Loucy (cell line): ENCODE measurements around the gene AP1M2.

Experiments
- H2AFZ ChIP-seq: fragments of 200-600 bp; sonication (generic); 2 replicates; pipeline ENCODE4 v1.6.0; 2016; ENCODE audit warnings: antibody characterized with exemption, mild to moderate bottlenecking, low read length, moderate library complexity
- H3F3A ChIP-seq: fragments of 200-600 bp; 2 replicates; pipeline ENCODE4 v1.6.0; 2016; ENCODE audit warnings: antibody characterized with exemption, low read depth, mild to moderate bottlenecking
- H3K27me3 ChIP-seq: fragments of 200-600 bp; sonication (generic); 2 replicates; pipeline ENCODE4 v1.6.1; 2014; ENCODE audit warnings: low read length, mild to moderate bottlenecking; ENCODE audit not compliant: insufficient read depth, poor library complexity, severe bottlenecking
- H3K36me3 ChIP-seq: fragments of 200-600 bp; sonication (generic); 2 replicates; pipeline ENCODE4 v1.6.1; 2016; ENCODE audit warnings: low read length; ENCODE audit not compliant: insufficient read depth
- H3K4me1 ChIP-seq: fragments of 200-600 bp; sonication (generic); 2 replicates; pipeline ENCODE4 v1.5.1; 2014; ENCODE audit warnings: low read length, mild to moderate bottlenecking; ENCODE audit not compliant: insufficient read depth, poor library complexity, severe bottlenecking
- H3K4me2 ChIP-seq: fragments of 200-600 bp; sonication (generic); 2 replicates; pipeline ENCODE4 v1.6.0; 2014; ENCODE audit warnings: antibody characterized with exemption, low read length, low read depth, mild to moderate bottlenecking; ENCODE audit not compliant: poor library complexity, severe bottlenecking
- H3K4me3 ChIP-seq: fragments of 200-600 bp; sonication (generic); 2 replicates; pipeline ENCODE4 v1.5.1; 2014; ENCODE audit warnings: low read length, mild to moderate bottlenecking, mixed read lengths; ENCODE audit not compliant: poor library complexity, severe bottlenecking
- H3K79me2 ChIP-seq: fragments of 200-600 bp; sonication (generic); 2 replicates; pipeline ENCODE4 v1.6.1; 2014; ENCODE audit warnings: low read length; ENCODE audit not compliant: insufficient read depth
- H3K9ac ChIP-seq: fragments of 200-600 bp; sonication (generic); 2 replicates; pipeline ENCODE4 v1.6.0; 2014; ENCODE audit warnings: mild to moderate bottlenecking, low read depth, low read length, moderate library complexity; ENCODE audit not compliant: poor library complexity, severe bottlenecking
- H3K9me2 ChIP-seq: fragments of 200-600 bp; sonication (generic); replicated peaks from 2 replicates; pipeline ENCODE4 v1.6.1; 2016; ENCODE audit warnings: low read depth, low read length, mixed read lengths
- H3K9me3 ChIP-seq: fragments of 200-600 bp; sonication (generic); 2 replicates; pipeline ENCODE4 v1.6.1; 2014; ENCODE audit warnings: mild to moderate bottlenecking, antibody characterized with exemption, low read length, low read depth; ENCODE audit not compliant: insufficient read depth
- H4K20me1 ChIP-seq: fragments of 200-600 bp; sonication (generic); 2 replicates; pipeline ENCODE4 v1.6.0; 2014; ENCODE audit warnings: antibody characterized with exemption, low read length, mild to moderate bottlenecking; ENCODE audit not compliant: insufficient read depth, poor library complexity, severe bottlenecking
- EZH2phosphoT487 ChIP-seq: fragments of 200-600 bp; IDR thresholded peaks from 2 replicates; pipeline ENCODE4 v1.6.1; 2018; ENCODE audit warnings: antibody characterized with exemption, mild to moderate bottlenecking, moderate library complexity, borderline replicate concordance
- TF ChIP-seq, protein P1 (sequence below): fragments of 200-600 bp; sonication (generic); conservative IDR thresholded peaks from 2 replicates; pipeline ENCODE4 v1.5.1; 2014; ENCODE audit warnings: mild to moderate bottlenecking, antibody characterized with exemption, low read length

AP1M2 gene

DNA sequence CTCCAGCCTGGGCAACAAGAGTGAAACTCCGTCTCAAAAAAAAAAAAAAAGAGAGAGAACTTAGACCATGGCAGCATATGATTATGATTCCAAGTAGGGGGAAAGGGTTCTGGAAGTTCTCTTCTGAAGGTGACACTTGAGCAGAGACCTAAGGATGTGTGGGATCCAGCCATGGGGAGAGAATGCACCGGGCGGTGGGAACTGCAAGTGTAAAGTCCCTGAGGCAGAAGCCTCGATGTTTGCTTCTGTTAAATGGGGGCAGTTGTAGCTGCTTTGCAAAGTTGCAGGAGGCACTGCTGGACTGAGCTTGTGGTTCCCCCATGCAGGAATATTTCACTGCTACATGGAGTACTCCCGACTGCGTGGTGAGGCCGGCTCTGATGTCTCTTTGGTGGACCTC lies 47.3 kb upstream of the AP1M2 start:
- TF ChIP-seq, protein P1, sequence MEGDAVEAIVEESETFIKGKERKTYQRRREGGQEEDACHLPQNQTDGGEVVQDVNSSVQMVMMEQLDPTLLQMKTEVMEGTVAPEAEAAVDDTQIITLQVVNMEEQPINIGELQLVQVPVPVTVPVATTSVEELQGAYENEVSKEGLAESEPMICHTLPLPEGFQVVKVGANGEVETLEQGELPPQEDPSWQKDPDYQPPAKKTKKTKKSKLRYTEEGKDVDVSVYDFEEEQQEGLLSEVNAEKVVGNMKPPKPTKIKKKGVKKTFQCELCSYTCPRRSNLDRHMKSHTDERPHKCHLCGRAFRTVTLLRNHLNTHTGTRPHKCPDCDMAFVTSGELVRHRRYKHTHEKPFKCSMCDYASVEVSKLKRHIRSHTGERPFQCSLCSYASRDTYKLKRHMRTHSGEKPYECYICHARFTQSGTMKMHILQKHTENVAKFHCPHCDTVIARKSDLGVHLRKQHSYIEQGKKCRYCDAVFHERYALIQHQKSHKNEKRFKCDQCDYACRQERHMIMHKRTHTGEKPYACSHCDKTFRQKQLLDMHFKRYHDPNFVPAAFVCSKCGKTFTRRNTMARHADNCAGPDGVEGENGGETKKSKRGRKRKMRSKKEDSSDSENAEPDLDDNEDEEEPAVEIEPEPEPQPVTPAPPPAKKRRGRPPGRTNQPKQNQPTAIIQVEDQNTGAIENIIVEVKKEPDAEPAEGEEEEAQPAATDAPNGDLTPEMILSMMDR = no peak
- TF ChIP-seq EZH2phosphoT487 = no peak
- no peak overlapping the region for H3K4me3 ChIP-seq
- H3K9me2 ChIP-seq = no peaks in the 10 kb centered on the region
- no peaks in the 10 kb centered on the region for H3K79me2 ChIP-seq
- no peaks in the 10 kb centered on the region for H4K20me1 ChIP-seq
- H3K9ac ChIP-seq = no peak overlapping the region
- H3K9me3 ChIP-seq = no peaks in the 10 kb centered on the region
- no peaks in the 10 kb centered on the region for H3K27me3 ChIP-seq
- H3F3A ChIP-seq = no peaks in the 10 kb centered on the region
- no peak overlapping the region for H3K4me2 ChIP-seq
- H2AFZ ChIP-seq = no peak overlapping the region
- no peaks in the 10 kb centered on the region for H3K4me1 ChIP-seq
- peaks cover 49% of the 10 kb centered on the region; the same call in 1 of the 2 replicates for H3K36me3 ChIP-seq

DNA sequence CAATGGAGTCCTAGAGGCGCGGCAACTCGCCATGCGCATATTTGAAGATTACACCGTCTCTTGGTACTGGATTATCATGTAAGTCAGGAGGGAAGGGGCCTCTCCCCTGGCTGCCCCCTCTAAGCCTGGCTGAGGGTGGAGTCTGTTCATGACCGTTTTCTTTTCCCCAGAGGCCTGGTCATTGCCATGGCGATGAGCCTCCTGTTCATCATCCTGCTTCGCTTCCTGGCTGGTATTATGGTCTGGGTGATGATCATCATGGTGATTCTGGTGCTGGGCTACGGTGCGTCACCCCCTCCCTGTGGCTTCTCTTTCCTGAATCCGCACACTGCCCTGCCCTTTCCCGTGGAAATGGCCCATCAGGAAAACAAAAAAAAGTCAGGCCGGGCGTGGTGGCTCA lies 44.8 kb upstream of the AP1M2 start:
- H3K79me2 ChIP-seq = no peaks in the 10 kb centered on the region
- H4K20me1 ChIP-seq = no peaks in the 10 kb centered on the region
- H3K9ac ChIP-seq = no peak overlapping the region
- no peaks in the 10 kb centered on the region for H3F3A ChIP-seq
- no peaks in the 10 kb centered on the region for H3K4me1 ChIP-seq
- no peaks in the 10 kb centered on the region for H3K9me3 ChIP-seq
- H3K4me3 ChIP-seq = no peak overlapping the region
- no peak overlapping the region for H3K4me2 ChIP-seq
- no peaks in the 10 kb centered on the region for H3K9me2 ChIP-seq
- peaks cover 49% of the 10 kb centered on the region; the same call in 1 of the 2 replicates for H3K36me3 ChIP-seq
- TF ChIP-seq EZH2phosphoT487 = no peak
- TF ChIP-seq, protein P1 = no peak
- no peak overlapping the region for H2AFZ ChIP-seq
- no peaks in the 10 kb centered on the region for H3K27me3 ChIP-seq

DNA sequence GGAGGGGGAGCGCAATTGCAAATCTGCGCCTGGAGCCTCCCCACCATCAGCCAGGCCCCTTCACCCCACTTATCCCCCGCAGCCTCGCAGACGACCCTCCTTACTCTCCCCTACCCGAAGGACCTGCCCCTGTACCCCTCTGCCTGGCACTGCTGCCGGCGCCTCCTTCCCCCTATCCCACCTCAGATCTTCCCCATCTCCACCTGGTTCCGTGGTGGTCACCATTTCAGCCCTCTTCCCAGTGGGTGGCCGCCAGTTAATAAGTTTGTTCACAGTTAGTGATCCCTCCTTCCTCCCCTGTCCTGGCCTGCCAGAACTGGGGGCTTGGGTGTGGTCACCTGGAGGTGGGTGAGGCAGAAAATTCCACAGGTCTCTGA lies 38.6 kb upstream of the AP1M2 start:
- Histone ChIP-seq H3K4me3 (no peak overlapping the region), H4K20me1 (no peaks in the 10 kb centered on the region), H3K27me3 (no peaks in the 10 kb centered on the region), H3K79me2 (no peaks in the 10 kb centered on the region), H3K9ac (no peak overlapping the region), H2AFZ (no peak overlapping the region), H3K36me3 (peaks cover 13% of the 10 kb centered on the region; the same call in 1 of the 2 replicates), H3F3A (no peaks in the 10 kb centered on the region), H3K4me1 (no peaks in the 10 kb centered on the region), H3K9me3 (no peaks in the 10 kb centered on the region), H3K9me2 (no peaks in the 10 kb centered on the region), H3K4me2 (no peak overlapping the region)
- TF ChIP-seq, protein P1 = no peak
- TF ChIP-seq EZH2phosphoT487 = no peak
